Esophagus squamous epithelium (tissue), 5 donors: ENCODE data around the gene NCBP2. TPM values are rescaled to one million over a fixed set of nuclear protein-coding genes. Genes with fewer than 3 reads are reported as not detected.
"Not testable (repeated sequence)": the region's sequence is repeated elsewhere in the genome, so short reads cannot be mapped to it uniquely, and the experiment has no call there.

ENCODE experiments used
- DNase-seq: peaks from one replicate; lab custom pipeline; 2025; lab: John Stamatoyannopoulos, UW
- H3K27ac ChIP-seq, 4 donors: fragments of 200-600 bp; sonication (generic); one replicate each; pipeline ENCODE4 v1.5.1; 2016 to 2019; ENCODE audit warnings: mild to moderate bottlenecking in 1 of 4
- H3K27me3 ChIP-seq, 4 donors: fragments of 200-600 bp; sonication (generic); 1 replicate in 3 of 4; 2 replicates in 1 of 4; pipeline versions ENCODE4 v1.5.1 to v1.6.0; 2017 to 2021; ENCODE audit warnings: antibody characterized with exemption in 1 of 4
- H3K36me3 ChIP-seq, 3 donors: fragments of 200-600 bp; sonication (generic); one replicate each; pipeline ENCODE4 v1.5.1; 2016 to 2019
- H3K4me1 ChIP-seq, 3 donors: fragments of 200-600 bp; sonication (generic); one replicate each; pipeline ENCODE4 v1.5.1; 2017 to 2019
- H3K4me3 ChIP-seq, 4 donors: fragments of 200-600 bp; sonication (generic); 1 replicate in 3 of 4; 2 replicates in 1 of 4; pipeline ENCODE4 v1.5.1; 2016 to 2019; ENCODE audit warnings: mild to moderate bottlenecking in 2 of 4, moderate library complexity in 1 of 4
- H3K9me3 ChIP-seq, 3 donors: fragments of 200-600 bp; sonication (generic); one replicate each; pipeline ENCODE4 v1.5.1; 2016 to 2019
- CTCF ChIP-seq, 6 experiments: fragments of 450-650 bp in 4 of 6; fragments of 200-600 bp in 2 of 6; sonication (generic) in 2 of 6; IDR thresholded peaks; one replicate each; pipeline ENCODE4 v1.5.1; 2016 to 2019; ENCODE audit warnings: antibody characterized with exemption in 6 of 6, mild to moderate bottlenecking in 4 of 6, moderate library complexity in 4 of 6
- POLR2A ChIP-seq, 4 donors: fragments of 450-650 bp; IDR thresholded peaks; one replicate each; pipeline ENCODE4 v1.6.1; 2017; ENCODE audit warnings: antibody characterized with exemption in 4 of 4, mild to moderate bottlenecking in 4 of 4, moderate library complexity in 3 of 4
- WGBS, 2 donors: methylation state at CpG; one replicate each; pipeline ENCODE4 v1.1.5; 2018; 5-methylcytosine and 5-hydroxymethylcytosine counted together
- intact Hi-C: fragments of 100-400 bp; cut with DNase I; formaldehyde crosslinking; loops from one replicate; pipeline ENCODE4 v1.15.0; 2022
- total RNA-seq, 4 donors: library from RNA; depleted of rRNA; stranded (reverse); fragments of >200 nt; gene quantifications; one replicate each; pipeline ENCODE4 v1.1.0, GENCODE V29; 2016
- donor health status: DM: yes; HTN: yes; CAD: no.

Gene NCBP2
- total RNA-seq, 4 donors from 2014 or later: 21.1 to 47.0 (median 33.5) TPM

DNA sequence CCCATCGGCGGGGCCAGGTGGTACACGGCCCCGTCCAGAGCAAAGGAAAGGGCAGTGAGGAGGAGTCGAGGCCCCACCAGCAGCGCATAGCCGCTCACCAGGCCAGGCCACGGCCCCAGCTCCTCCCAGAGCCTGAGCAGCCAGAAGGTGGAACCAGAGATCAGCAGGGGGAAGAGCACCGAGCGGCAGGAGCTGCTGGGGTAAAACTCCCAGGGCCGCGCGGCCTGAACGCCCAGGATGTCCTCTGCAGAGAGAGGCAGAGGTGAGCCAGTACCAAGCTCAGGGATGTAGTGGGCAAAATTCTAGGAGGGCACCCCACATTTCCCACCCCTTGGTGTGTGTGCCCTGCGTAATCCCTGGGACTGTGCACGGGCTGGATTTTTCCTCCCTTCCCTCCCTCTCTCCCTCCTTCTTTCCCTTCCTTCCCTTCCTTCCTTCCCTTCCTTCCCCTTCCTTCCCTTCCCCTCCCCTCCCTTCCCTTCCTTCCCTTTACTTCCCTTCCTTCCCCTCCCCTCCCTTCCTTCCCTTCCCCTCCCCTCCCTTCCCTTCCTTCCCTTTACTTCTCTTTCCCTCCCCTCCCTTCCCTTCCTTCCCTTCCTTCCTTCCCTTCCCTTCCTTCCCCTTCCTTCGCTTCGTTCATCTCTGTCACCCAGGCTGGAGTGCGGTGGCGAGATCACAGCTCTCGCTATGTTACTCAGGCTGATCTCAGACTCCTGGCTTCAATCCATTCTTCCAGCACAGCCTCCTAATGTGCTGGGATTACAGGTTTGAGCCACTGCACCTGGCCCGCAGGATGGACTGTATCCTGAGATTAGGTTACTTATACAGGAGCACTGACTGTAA is 6.3 kb upstream of the NCBP2 start:
- DNase-seq: no peak
- intact Hi-C loops: no loop called here
- peaks cover 0 to 31% (median 0%) of the 10 kb centered on the region in 3 donors for H3K36me3 ChIP-seq
- no peaks in the 10 kb centered on the region for H3K9me3 ChIP-seq
- H3K4me1 ChIP-seq: peaks cover under 1 to 12% (median 4%) of the 10 kb centered on the region in 3 donors
- no peak overlapping the region for H3K4me3 ChIP-seq
- WGBS, 2 donors: 53 to 59% methylated on average over 7 to 9 of the region's 22 CpGs
- no peak overlapping the region for H3K27ac ChIP-seq
- H3K27me3 ChIP-seq: no peaks in the 10 kb centered on the region
- TF ChIP-seq CTCF (IDR thresholded peaks at IDR 0.05) (no peak), POLR2A (IDR thresholded peaks at IDR 0.05) (no peak)

- DNase-seq: no peak
- Histone ChIP-seq H3K27ac (no peak overlapping the region), H3K27me3 (no peaks in the 10 kb centered on the region), H3K4me3 (no peak overlapping the region), H3K36me3 (peaks cover 0 to 31% (median 0%) of the 10 kb centered on the region in 3 donors), H3K9me3 (no peaks in the 10 kb centered on the region), H3K4me1 (peaks cover 6 to 19% (median 8%) of the 10 kb centered on the region in 3 donors)
- WGBS, 2 donors: 63 to 85% methylated on average over 8 to 18 of the region's 28 CpGs
- TF ChIP-seq CTCF (IDR thresholded peaks at IDR 0.05): no peak
- TF ChIP-seq POLR2A (IDR thresholded peaks at IDR 0.05): no peak
- intact Hi-C loops: no loop called here
Observed at GRCh38 chr3:196947860-196948441, 5.6 kb upstream of the NCBP2 start.

DNA sequence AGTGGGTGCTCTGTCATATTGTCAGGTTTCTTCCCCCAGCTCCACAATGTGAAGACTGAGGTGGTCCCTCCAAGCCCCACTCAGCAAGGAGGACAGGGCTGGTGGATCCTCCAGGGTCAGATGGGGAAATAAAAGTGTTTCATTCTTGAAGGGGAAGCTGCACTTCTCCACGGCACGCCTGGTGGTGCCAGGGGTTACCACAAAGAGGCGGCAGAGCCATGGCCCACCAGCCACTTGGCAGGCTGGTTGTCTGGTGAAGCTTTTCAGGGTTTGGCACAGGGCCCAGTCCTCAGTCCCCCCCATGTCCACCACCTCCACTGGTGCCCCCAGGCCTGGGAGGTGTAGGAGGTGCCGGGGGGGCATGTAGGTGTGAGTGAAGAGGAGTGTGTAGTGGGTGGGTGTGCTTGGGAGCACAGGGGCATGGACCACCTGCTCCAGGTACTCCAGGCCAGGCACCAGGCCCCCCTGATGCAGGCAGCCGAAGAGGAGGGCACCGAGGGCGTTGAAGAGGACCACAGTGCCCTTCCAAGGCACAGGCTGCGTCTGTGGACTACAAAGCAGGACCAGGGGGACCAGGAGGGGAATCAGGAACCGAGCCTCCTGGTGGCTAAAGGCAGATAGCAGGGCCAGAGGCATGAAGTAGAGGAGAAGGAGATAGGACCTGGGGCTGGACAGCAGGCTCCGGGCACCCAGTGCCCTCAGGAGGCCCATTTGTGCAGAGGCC is 5.0 kb upstream of the NCBP2 start:
- no peaks in the 10 kb centered on the region for H3K9me3 ChIP-seq
- peaks cover 6 to 20% (median 8%) of the 10 kb centered on the region in 3 donors for H3K4me1 ChIP-seq
- 80 to 83% methylated on average over 1 to 4 of the region's 10 CpGs for WGBS, 2 donors
- no peak for TF ChIP-seq POLR2A (IDR thresholded peaks at IDR 0.05)
- TF ChIP-seq CTCF (IDR thresholded peaks at IDR 0.05): peak in 1 of 6 experiments; percentile 14
- peaks cover 0 to 31% (median 0%) of the 10 kb centered on the region in 3 donors for H3K36me3 ChIP-seq
- no peak for DNase-seq
- no peak overlapping the region for H3K4me3 ChIP-seq
- intact Hi-C loops: no loop called here
- H3K27ac ChIP-seq: no peak overlapping the region
- no peaks in the 10 kb centered on the region for H3K27me3 ChIP-seq

DNA sequence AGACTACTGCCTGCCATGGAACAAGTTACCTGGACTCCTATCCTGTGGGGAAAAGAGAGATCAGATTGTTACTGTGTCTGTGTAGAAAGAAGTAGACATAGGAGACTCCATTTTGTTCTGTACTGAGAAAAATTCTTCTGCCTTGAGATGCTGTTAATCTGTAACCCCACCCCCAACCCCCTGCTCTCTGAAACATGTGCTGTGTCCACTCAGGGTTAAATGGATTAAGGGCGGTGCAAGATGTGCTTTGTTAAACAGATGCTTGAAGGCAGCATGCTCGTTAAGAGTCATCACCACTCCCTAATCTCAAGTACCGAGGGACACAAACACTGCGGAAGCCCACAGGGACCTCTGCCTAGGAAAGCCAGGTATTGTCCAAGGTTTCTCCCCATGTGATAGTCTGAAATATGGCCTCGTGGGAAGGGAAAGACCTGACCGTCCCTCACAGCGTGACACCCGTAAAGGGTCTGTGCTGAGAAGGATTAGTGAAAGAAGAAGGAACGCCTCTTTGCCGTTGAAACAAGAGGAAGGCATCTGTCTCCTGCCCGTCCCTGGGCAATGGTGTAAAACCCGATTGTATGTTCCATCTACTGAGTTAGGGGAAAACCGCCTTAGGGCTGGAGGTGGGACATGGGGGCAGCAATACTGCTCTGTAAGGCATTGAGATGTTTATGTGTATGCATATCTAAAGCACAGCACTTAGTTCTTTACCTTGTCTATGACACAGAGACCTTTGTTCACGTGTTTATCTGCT is 1.9 kb upstream of the NCBP2 start:
- H3K4me1 ChIP-seq: peaks cover 13 to 40% (median 18%) of the 10 kb centered on the region in 3 donors
- H3K27me3 ChIP-seq, H3K27ac ChIP-seq, DNase-seq, intact Hi-C loops, H3K9me3 ChIP-seq: not testable (repeated sequence)
- peaks cover 0 to 28% (median 0%) of the 10 kb centered on the region in 3 donors for H3K36me3 ChIP-seq
- H3K4me3 ChIP-seq: peak overlapping the region in 1 of 4 donors; percentile 100
- WGBS, 2 donors: 75 to 84% methylated on average over 5 to 13 of the region's 14 CpGs

GRCh38 chr3:196942915-196943277 is 568 bp upstream of the NCBP2 start:
- intact Hi-C loops: no loop called here
- Histone ChIP-seq H3K4me1 (peaks cover 13 to 40% (median 18%) of the 10 kb centered on the region in 3 donors), H3K27me3 (no peaks in the 10 kb centered on the region), H3K4me3 (peak overlapping the region; percentile 67 to 100 (median 98)), H3K36me3 (peaks cover 0 to 42% (median 2%) of the 10 kb centered on the region in 3 donors), H3K27ac (peak overlapping the region; percentile 93 to 99 (median 96)), H3K9me3 (no peaks in the 10 kb centered on the region)
- 0% methylated on average over 2 to 6 of the region's 25 CpGs for WGBS, 2 donors
- no peak for DNase-seq
- TF ChIP-seq CTCF (IDR thresholded peaks at IDR 0.05) (no peak), POLR2A (IDR thresholded peaks at IDR 0.05) (no peak)
